Stimulated activated CD4-positive, alpha-beta T cell treated with anti-CD3 and anti-CD28 coated beads, Interleukin-1b, Interleukin-23, amount 100 ng/mL, for 24 hours (primary cell): ENCODE measurements around the gene CT47A7.
"Not testable (repeated sequence)": the region's sequence is repeated elsewhere in the genome, so short reads cannot be mapped to it uniquely, and the experiment has no call there.

Source experiments
- DNase-seq, 4 experiments: peaks; one replicate each; pipeline ENCODE4 v3.0.0-alpha.2; 2020; ENCODE audit warnings: low read depth in 4 of 4, low spot score in 1 of 4

The CT47A7 gene

GRCh38 chrX:120956500-120956899, at the start of gene CT47A7:
Gene CT47A7, minus strand, starts transcription at chrX:120956600. Its CDS starts 255 bp downstream, at chrX:120956345.
- DNase-seq = not testable (repeated sequence)

GRCh38 chrX:121000589-121000988, 44.2 kb upstream of the CT47A7 start:
- no peak for DNase-seq

- DNase-seq = no peak
Measured at GRCh38 chrX:120999413-120999812, 43.0 kb upstream of the CT47A7 start.

GRCh38 chrX:120985660-120986059, 29.3 kb upstream of the CT47A7 start, which contains the start of gene CT47A1:
Gene CT47A1, minus strand, starts transcription at chrX:120985760. Its CDS starts 231 bp downstream, at chrX:120985529.
- not testable (repeated sequence) for DNase-seq
